Liver (tissue), 3 donors: ENCODE data around the gene RIMS3.

Source experiments
- FOXA1 ChIP-seq: IDR thresholded peaks from 2 replicates; pipeline ENCODE4 v1.6.1; 2016; ENCODE audit warnings: antibody characterized with exemption
- GABPA ChIP-seq, 2 donors: IDR thresholded peaks in 1 of 2; conservative IDR thresholded peaks in 1 of 2; 2 replicates each; pipeline ENCODE4 v1.6.1; 2016; ENCODE audit warnings: antibody characterized with exemption in 2 of 2, mild to moderate bottlenecking in 1 of 2, moderate library complexity in 1 of 2
- HNF4A ChIP-seq, 2 donors: conservative IDR thresholded peaks; 2 replicates each; pipeline ENCODE4 v1.6.1; 2016; ENCODE audit warnings: antibody characterized with exemption in 2 of 2, mild to moderate bottlenecking in 2 of 2
- HNF4G ChIP-seq: IDR thresholded peaks from 2 replicates; pipeline ENCODE4 v1.6.1; 2016; ENCODE audit warnings: antibody characterized with exemption
- JUND ChIP-seq, 2 donors: IDR thresholded peaks; 2 replicates each; pipeline ENCODE4 v1.6.1; 2016; ENCODE audit warnings: antibody characterized with exemption in 2 of 2
- RAD21 ChIP-seq, 2 donors: IDR thresholded peaks; 2 replicates each; pipeline ENCODE4 v1.6.1; 2016; ENCODE audit warnings: antibody characterized with exemption in 2 of 2, mild to moderate bottlenecking in 2 of 2
- REST ChIP-seq: IDR thresholded peaks from 2 replicates; pipeline ENCODE4 v1.6.1; 2016; ENCODE audit warnings: antibody characterized with exemption, mild to moderate bottlenecking
- SP1 ChIP-seq: IDR thresholded peaks from 2 replicates; pipeline ENCODE4 v1.6.1; 2018; ENCODE audit warnings: antibody characterized with exemption, mild to moderate bottlenecking
- YY1 ChIP-seq: IDR thresholded peaks from 2 replicates; pipeline ENCODE4 v1.6.1; 2016; ENCODE audit warnings: antibody characterized with exemption, mild to moderate bottlenecking
- TF ChIP-seq, protein P1 (sequence below): IDR thresholded peaks from 2 replicates; pipeline ENCODE4 v1.6.1; 2016; ENCODE audit warnings: antibody characterized with exemption
- TF ChIP-seq, protein P2 (sequence below): fragments of 150-350 bp; IDR thresholded peaks from 2 replicates; pipeline ENCODE4 v1.5.1; 2017; ENCODE audit warnings: improper control_type of control experiment, low read depth, low read length; ENCODE audit not compliant: missing input control
- TF ChIP-seq, protein P3 (sequence below): IDR thresholded peaks from 2 replicates; pipeline ENCODE4 v1.6.1; 2016; ENCODE audit warnings: antibody characterized with exemption
- donor health status: healthy.
- donor health status: healthy.

DNA sequence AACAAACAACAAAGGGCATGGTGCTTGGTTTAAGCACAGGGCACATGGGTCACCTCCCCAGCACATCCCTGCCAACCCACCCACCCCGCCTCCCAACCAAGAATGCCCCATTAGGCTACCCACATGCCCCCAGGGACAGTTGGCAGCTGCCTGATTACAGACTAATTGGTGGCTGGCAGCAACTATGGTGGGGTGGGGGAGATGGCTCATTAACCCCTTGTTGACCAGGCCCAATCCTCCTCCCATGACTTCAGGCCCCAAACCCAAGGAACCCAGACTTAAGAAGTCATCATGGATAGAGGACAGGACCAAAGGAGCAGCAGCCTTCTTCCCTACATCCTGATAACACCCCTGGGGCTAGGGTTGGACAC lies 1.3 kb downstream of the RIMS3 start:
- TF ChIP-seq, protein P1, sequence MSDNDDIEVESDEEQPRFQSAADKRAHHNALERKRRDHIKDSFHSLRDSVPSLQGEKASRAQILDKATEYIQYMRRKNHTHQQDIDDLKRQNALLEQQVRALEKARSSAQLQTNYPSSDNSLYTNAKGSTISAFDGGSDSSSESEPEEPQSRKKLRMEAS: no peak
- TF ChIP-seq, protein P2, sequence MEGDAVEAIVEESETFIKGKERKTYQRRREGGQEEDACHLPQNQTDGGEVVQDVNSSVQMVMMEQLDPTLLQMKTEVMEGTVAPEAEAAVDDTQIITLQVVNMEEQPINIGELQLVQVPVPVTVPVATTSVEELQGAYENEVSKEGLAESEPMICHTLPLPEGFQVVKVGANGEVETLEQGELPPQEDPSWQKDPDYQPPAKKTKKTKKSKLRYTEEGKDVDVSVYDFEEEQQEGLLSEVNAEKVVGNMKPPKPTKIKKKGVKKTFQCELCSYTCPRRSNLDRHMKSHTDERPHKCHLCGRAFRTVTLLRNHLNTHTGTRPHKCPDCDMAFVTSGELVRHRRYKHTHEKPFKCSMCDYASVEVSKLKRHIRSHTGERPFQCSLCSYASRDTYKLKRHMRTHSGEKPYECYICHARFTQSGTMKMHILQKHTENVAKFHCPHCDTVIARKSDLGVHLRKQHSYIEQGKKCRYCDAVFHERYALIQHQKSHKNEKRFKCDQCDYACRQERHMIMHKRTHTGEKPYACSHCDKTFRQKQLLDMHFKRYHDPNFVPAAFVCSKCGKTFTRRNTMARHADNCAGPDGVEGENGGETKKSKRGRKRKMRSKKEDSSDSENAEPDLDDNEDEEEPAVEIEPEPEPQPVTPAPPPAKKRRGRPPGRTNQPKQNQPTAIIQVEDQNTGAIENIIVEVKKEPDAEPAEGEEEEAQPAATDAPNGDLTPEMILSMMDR: no peak
- no peak for TF ChIP-seq GABPA (IDR thresholded peaks at IDR 0.05 in 1 of 2, conservative IDR thresholded peaks at IDR 0.05 in 1 of 2)
- TF ChIP-seq YY1: no peak
- TF ChIP-seq JUND (IDR thresholded peaks at IDR 0.05): no peak
- TF ChIP-seq, protein P3, sequence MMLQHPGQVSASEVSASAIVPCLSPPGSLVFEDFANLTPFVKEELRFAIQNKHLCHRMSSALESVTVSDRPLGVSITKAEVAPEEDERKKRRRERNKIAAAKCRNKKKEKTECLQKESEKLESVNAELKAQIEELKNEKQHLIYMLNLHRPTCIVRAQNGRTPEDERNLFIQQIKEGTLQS: no peak
- TF ChIP-seq HNF4G: no peak
- TF ChIP-seq HNF4A (conservative IDR thresholded peaks at IDR 0.05): no peak
- no peak for TF ChIP-seq RAD21 (IDR thresholded peaks at IDR 0.05)
- no peak for TF ChIP-seq SP1
- TF ChIP-seq FOXA1: no peak
- TF ChIP-seq REST: no peak
